ENCODE results near the gene PLD2.
"Not testable (repeated sequence)": the region's sequence is repeated elsewhere in the genome, so short reads cannot be mapped to it uniquely, and the experiment has no call there.

Gene PLD2

GRCh38 chr17:4853208-4853671 lies 46.3 kb downstream of the PLD2 start:
- in situ Hi-C loops (cut with MboI; ENCODE audit: low sequenced_read_pairs) = no loop called here

- in situ Hi-C loops (cut with MboI; ENCODE audit: low sequenced_read_pairs) = no loop called here
Measured at GRCh38 chr17:4854111-4854681, 47.2 kb downstream of the PLD2 start.

- in situ Hi-C loops (cut with MboI; ENCODE audit: low sequenced_read_pairs) = no loop called here
Measured at GRCh38 chr17:4856271-4856936, 49.5 kb downstream of the PLD2 start.

GRCh38 chr17:4856937-4857314 lies 50.0 kb downstream of the PLD2 start:
- in situ Hi-C loops (cut with MboI; ENCODE audit: low sequenced_read_pairs) = no loop called here

GRCh38 chr17:4857347-4857746 lies 50.4 kb downstream of the PLD2 start:
- in situ Hi-C loops (cut with MboI; ENCODE audit: low sequenced_read_pairs) = not testable (repeated sequence)

GRCh38 chr17:4858068-4858881 lies 51.3 kb downstream of the PLD2 start:
- in situ Hi-C loops (cut with MboI; ENCODE audit: low sequenced_read_pairs) = no loop called here

- in situ Hi-C loops (cut with MboI; ENCODE audit: low sequenced_read_pairs) = no loop called here
Measured at GRCh38 chr17:4858882-4859260, 51.9 kb downstream of the PLD2 start.

GRCh38 chr17:4859816-4860625 lies 53.1 kb downstream of the PLD2 start:
- in situ Hi-C loops (cut with MboI; ENCODE audit: low sequenced_read_pairs) = no loop called here

GRCh38 chr17:4860651-4861050 lies 53.7 kb downstream of the PLD2 start:
- in situ Hi-C loops (cut with MboI; ENCODE audit: low sequenced_read_pairs) = no loop called here

- in situ Hi-C loops (cut with MboI; ENCODE audit: low sequenced_read_pairs) = no loop called here
Measured at GRCh38 chr17:4861052-4861451, 54.1 kb downstream of the PLD2 start.

GRCh38 chr17:4862720-4863119 lies 55.8 kb downstream of the PLD2 start:
- in situ Hi-C loops (cut with MboI; ENCODE audit: low sequenced_read_pairs) = no loop called here

- in situ Hi-C loops (cut with MboI; ENCODE audit: low sequenced_read_pairs) = no loop called here
Measured at GRCh38 chr17:4863321-4863720, 56.4 kb downstream of the PLD2 start.

- in situ Hi-C loops (cut with MboI; ENCODE audit: low sequenced_read_pairs) = not testable (repeated sequence)
Measured at GRCh38 chr17:4867535-4867934, 60.6 kb downstream of the PLD2 start.

GRCh38 chr17:4869058-4869998 lies 62.4 kb downstream of the PLD2 start:
- in situ Hi-C loops (cut with MboI; ENCODE audit: low sequenced_read_pairs) = not testable (repeated sequence)

GRCh38 chr17:4870855-4871254 lies 63.9 kb downstream of the PLD2 start:
- in situ Hi-C loops (cut with MboI; ENCODE audit: low sequenced_read_pairs) = no loop called here

- in situ Hi-C loops (cut with MboI; ENCODE audit: low sequenced_read_pairs) = no loop called here
Measured at GRCh38 chr17:4872786-4873185, 65.8 kb downstream of the PLD2 start.
